HUES64 (cell line): ENCODE measurements around the gene TRIM31.

Source experiments
- H3K27ac ChIP-seq: 2 replicates; pipeline ENCODE4 v1.7.0; 2013; ENCODE audit warnings: low read depth, low read length, inconsistent platforms
- H3K27me3 ChIP-seq: 2 replicates; pipeline ENCODE4 v1.6.1; 2013; ENCODE audit warnings: mild to moderate bottlenecking, low read length; ENCODE audit not compliant: insufficient read depth
- H3K36me3 ChIP-seq: 2 replicates; pipeline ENCODE4 v1.6.1; 2013; ENCODE audit warnings: mild to moderate bottlenecking, low read length; ENCODE audit not compliant: insufficient read depth
- H3K4me1 ChIP-seq: 2 replicates; pipeline ENCODE4 v1.6.1; 2013; ENCODE audit warnings: mild to moderate bottlenecking, low read length, moderate library complexity; ENCODE audit not compliant: insufficient read depth
- H3K4me3 ChIP-seq: 2 replicates; pipeline ENCODE4 v1.5.1; 2013; ENCODE audit warnings: mild to moderate bottlenecking, low read length, moderate library complexity
- H3K9ac ChIP-seq: 2 replicates; pipeline ENCODE4 v1.6.1; 2013; ENCODE audit warnings: mild to moderate bottlenecking, low read depth, low read length
- H3K9me3 ChIP-seq: 2 replicates; pipeline ENCODE4 v1.6.1; 2013; ENCODE audit warnings: low read depth, low read length; ENCODE audit not compliant: insufficient read depth
- WGBS: fragments of 150-250, 120-280 bp; methylation state at CpG from one replicate; pipeline ENCODE4 v1.1.7; 2013; ENCODE audit warnings: missing lambda C conversion rate; 5-methylcytosine and 5-hydroxymethylcytosine counted together

Gene TRIM31

GRCh38 chr6:30092852-30093543 is 19.9 kb downstream of the TRIM31 start:
- Histone ChIP-seq H3K9ac (no peak overlapping the region), H3K4me1 (no peaks in the 10 kb centered on the region), H3K36me3 (no peaks in the 10 kb centered on the region), H3K27me3 (peaks cover 70% of the 10 kb centered on the region), H3K27ac (no peak overlapping the region), H3K9me3 (no peaks in the 10 kb centered on the region), H3K4me3 (no peak overlapping the region)
- WGBS, result 80% methylated on average over 5 of the region's 6 CpGs

GRCh38 chr6:30091577-30092381 is 21.1 kb downstream of the TRIM31 start:
- H3K9me3 ChIP-seq, result no peaks in the 10 kb centered on the region; the same call in 1 of the 2 replicates
- no peak overlapping the region for H3K27ac ChIP-seq
- WGBS, result 78% methylated on average over 11 of the region's 11 CpGs
- no peaks in the 10 kb centered on the region for H3K36me3 ChIP-seq
- H3K4me1 ChIP-seq, result no peaks in the 10 kb centered on the region
- H3K9ac ChIP-seq, result no peak overlapping the region
- peaks cover 58% of the 10 kb centered on the region for H3K27me3 ChIP-seq
- H3K4me3 ChIP-seq, result no peak overlapping the region

- H3K36me3 ChIP-seq, result no peaks in the 10 kb centered on the region
- H3K4me1 ChIP-seq, result no peaks in the 10 kb centered on the region
- H3K4me3 ChIP-seq, result no peak overlapping the region
- no peak overlapping the region for H3K9ac ChIP-seq
- H3K27ac ChIP-seq, result no peak overlapping the region
- H3K27me3 ChIP-seq, result peaks cover 31% of the 10 kb centered on the region
- no peaks in the 10 kb centered on the region; the same call in 1 of the 2 replicates for H3K9me3 ChIP-seq
- 87% methylated on average over 5 of the region's 5 CpGs for WGBS
Observed at GRCh38 chr6:30087876-30088275, 25.0 kb downstream of the TRIM31 start.

- H3K9me3 ChIP-seq, result no peaks in the 10 kb centered on the region
- no peaks in the 10 kb centered on the region for H3K36me3 ChIP-seq
- whole genome bisulfite sequencing, result 63% methylated on average over 4 of the region's 4 CpGs
- peaks cover 81% of the 10 kb centered on the region for H3K27me3 ChIP-seq
- H3K27ac ChIP-seq, result no peak overlapping the region
- no peak overlapping the region for H3K9ac ChIP-seq
- 0 out of 2 replicates have a peak, but pooled peaks cover 5% of the 10 kb centered on the region for H3K4me1 ChIP-seq
- H3K4me3 ChIP-seq, result no peak overlapping the region
Observed at GRCh38 chr6:30077218-30077617, 35.7 kb downstream of the TRIM31 start.

GRCh38 chr6:30075790-30076732 is 36.8 kb downstream of the TRIM31 start:
- Histone ChIP-seq H3K36me3 (no peaks in the 10 kb centered on the region), H3K27ac (no peak overlapping the region), H3K27me3 (peaks cover 92% of the 10 kb centered on the region), H3K4me3 (peak overlapping the region; percentile 59), H3K9ac (no peak overlapping the region), H3K4me1 (0 out of 2 replicates have a peak, but pooled peaks cover 5% of the 10 kb centered on the region), H3K9me3 (no peaks in the 10 kb centered on the region)
- 34% methylated on average over 21 of the region's 22 CpGs for WGBS

DNA sequence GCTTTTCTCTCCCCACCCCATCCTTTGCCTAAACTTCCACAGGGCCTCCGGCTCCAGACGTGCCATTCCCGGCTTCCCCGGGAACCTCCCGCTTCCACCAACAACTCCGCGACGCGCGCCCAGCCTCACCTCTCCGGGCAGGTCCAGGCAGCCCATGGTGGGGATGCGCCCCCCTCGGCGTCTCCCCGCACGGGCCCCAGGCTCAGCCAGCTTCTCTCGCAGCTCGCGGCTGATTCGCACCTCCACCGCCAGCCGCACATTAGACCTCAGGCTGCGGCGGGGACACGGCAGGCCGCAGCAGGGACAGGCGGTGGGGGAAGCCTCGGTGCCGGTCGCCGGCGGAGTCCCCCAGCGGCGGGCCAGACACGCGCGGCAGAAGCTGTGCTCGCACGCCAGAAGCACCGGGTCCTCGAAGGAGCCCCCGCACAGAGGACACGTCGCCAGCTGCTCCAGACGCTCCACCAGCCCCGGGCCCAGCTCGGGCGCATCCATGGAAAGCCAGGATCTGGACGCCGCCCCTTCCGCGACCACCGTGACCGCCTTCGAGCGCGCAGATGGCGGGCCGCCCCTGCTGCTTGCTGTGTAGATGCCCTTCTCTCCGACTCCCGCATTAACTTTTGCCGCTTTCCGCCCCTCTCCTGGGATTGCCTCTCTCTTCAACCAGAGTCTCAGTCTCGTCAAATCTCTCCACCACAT is 37.6 kb downstream of the TRIM31 start, which contains the start of gene RNF39:
Gene RNF39 (minus strand): TSS at position 676 of the 696 bp plus-strand sequence. CDS start 184 bp downstream, at position 492.
- H3K9ac ChIP-seq, result no peak within 1 kb of the TSS
- H3K4me1 ChIP-seq, result 0 out of 2 replicates have a peak, but pooled peaks cover 5% of the 10 kb centered on the region
- H3K27ac ChIP-seq, result no peak within 1 kb of the TSS
- peak within 1 kb of the TSS; percentile 59 for H3K4me3 ChIP-seq
- no peaks in the 10 kb centered on the region for H3K36me3 ChIP-seq
- under 1% methylated on average over 64 of the region's 64 CpGs for WGBS
- no peaks in the 10 kb centered on the region for H3K9me3 ChIP-seq
- H3K27me3 ChIP-seq, result peaks cover 100% of the 10 kb centered on the region

- no peak overlapping the region for H3K27ac ChIP-seq
- under 1% methylated on average over 37 of the region's 37 CpGs for whole genome bisulfite sequencing
- H3K36me3 ChIP-seq, result no peaks in the 10 kb centered on the region
- H3K4me1 ChIP-seq, result 0 out of 2 replicates have a peak, but pooled peaks cover 5% of the 10 kb centered on the region
- peaks cover 97% of the 10 kb centered on the region for H3K27me3 ChIP-seq
- no peaks in the 10 kb centered on the region for H3K9me3 ChIP-seq
- no peak overlapping the region for H3K9ac ChIP-seq
- peak overlapping the region; percentile 59 for H3K4me3 ChIP-seq
Observed at GRCh38 chr6:30074331-30075093, 38.4 kb downstream of the TRIM31 start.

- no peaks in the 10 kb centered on the region for H3K36me3 ChIP-seq
- H3K4me1 ChIP-seq, result 0 out of 2 replicates have a peak, but pooled peaks cover 5% of the 10 kb centered on the region
- no peak overlapping the region for H3K27ac ChIP-seq
- H3K9ac ChIP-seq, result no peak overlapping the region
- WGBS, result 51% methylated on average over 4 of the region's 7 CpGs
- H3K9me3 ChIP-seq, result no peaks in the 10 kb centered on the region
- H3K27me3 ChIP-seq, result peaks cover 88% of the 10 kb centered on the region
- peak overlapping the region; percentile 59 for H3K4me3 ChIP-seq
Observed at GRCh38 chr6:30073489-30074235, 39.2 kb downstream of the TRIM31 start.

- peaks cover 9% of the 10 kb centered on the region; the same call in 1 of the 2 replicates for H3K4me1 ChIP-seq
- peak overlapping the region; percentile 41 for H3K4me3 ChIP-seq
- no peaks in the 10 kb centered on the region for H3K36me3 ChIP-seq
- no peaks in the 10 kb centered on the region for H3K9me3 ChIP-seq
- H3K27ac ChIP-seq, result no peak overlapping the region
- H3K27me3 ChIP-seq, result peaks cover 70% of the 10 kb centered on the region
- H3K9ac ChIP-seq, result no peak overlapping the region
- 34% methylated on average over 3 of the region's 3 CpGs for WGBS
Observed at GRCh38 chr6:30071858-30072257, 41.0 kb downstream of the TRIM31 start.
